A549 (cell line): ENCODE data around the gene ITGA11. TPM values are rescaled to one million over a fixed set of nuclear protein-coding genes. Genes with fewer than 3 reads are reported as not detected.

Source experiments
- ATAC-seq, 2 experiments: fragments of 200-7000 bp in 1 of 2; fragments of >200 bp in 1 of 2; cut with Nextera tagmentation in 1 of 2; cut with Tn5 transposase in 1 of 2; 3 replicates each; pipeline versions ENCODE4 v1.8.0 to v1.9.1; 2018 to 2020; ENCODE audit warnings: mild to moderate bottlenecking in 1 of 2, moderate library complexity in 1 of 2
- CTCF ChIA-PET: fragments of 300-600 bp; sonication (Branson Sonifier 250); formaldehyde crosslinking; extraction: SDS; loops from one replicate; lab custom pipeline; 2021; ENCODE audit warnings: antibody characterized with exemption, inconsistent platforms; lab: Yijun Ruan, JAX
- POLR2A ChIA-PET: fragments of 350-600 bp; formaldehyde crosslinking; extraction: SDS; loops from one replicate; lab custom pipeline; 2021; ENCODE audit warnings: antibody characterized with exemption, inconsistent platforms; lab: Yijun Ruan, JAX
- DNase-seq, 2 experiments: peaks; one replicate each; pipeline versions ENCODE4 v3.0.0 to v3.0.0-alpha.2; 2011 to 2016; ENCODE audit warnings: low read depth in 1 of 2, low spot score in 1 of 2
- FAIRE-seq: peaks from 2 replicates; lab custom pipeline; 2011; peaks lifted over from hg19 to GRCh38; lab: Jason Lieb, UNC
- H3K27ac ChIP-seq, 2 experiments: fragments of >200 bp; sonication (Bioruptor Twin); formaldehyde crosslinking; 3 replicates each; pipeline ENCODE4 v1.5.1; 2016 to 2017
- H3K4me1 ChIP-seq: fragments of >200 bp; sonication (Bioruptor Twin); formaldehyde crosslinking; 3 replicates; pipeline ENCODE4 v1.6.1; 2016
- H3K4me2 ChIP-seq: fragments of >200 bp; sonication (Bioruptor Twin); formaldehyde crosslinking; 3 replicates; pipeline ENCODE4 v1.6.1; 2016
- H3K4me3 ChIP-seq: fragments of >200 bp; sonication (Bioruptor Twin); formaldehyde crosslinking; 3 replicates; pipeline ENCODE4 v1.5.1; 2016
- H3K9me3 ChIP-seq: fragments of >200 bp; sonication (Bioruptor Twin); formaldehyde crosslinking; 3 replicates; pipeline ENCODE4 v1.6.1; 2016
- BHLHE40 ChIP-seq: IDR thresholded peaks from 2 replicates; pipeline ENCODE4 v1.6.1; 2012; ENCODE audit warnings: low read depth, low read length, inconsistent platforms
- CHD2 ChIP-seq: fragments of 150-350 bp; IDR thresholded peaks from 2 replicates; pipeline ENCODE4 v1.6.1; 2014; ENCODE audit warnings: low read length; ENCODE audit not compliant: partially characterized antibody
- CHD4 ChIP-seq: fragments of 200-600 bp; sonication (generic); IDR thresholded peaks from 2 replicates; pipeline ENCODE4 v1.6.1; 2016; ENCODE audit warnings: antibody characterized with exemption, mild to moderate bottlenecking, borderline replicate concordance
- EP300 ChIP-seq, 2 experiments: fragments of >200 bp; sonication (Bioruptor Twin); formaldehyde crosslinking; IDR thresholded peaks; 2 replicates in 1 of 2; 3 replicates in 1 of 2; pipeline ENCODE4 v1.6.1; 2016 to 2017
- FOXS1 ChIP-seq: fragments of 250-450 bp; sonication (Bioruptor Pico); IDR thresholded peaks from 2 replicates; pipeline ENCODE4 v1.5.0; 2020; ENCODE audit warnings: mild to moderate bottlenecking, moderate library complexity
- HDAC2 ChIP-seq: fragments of 200-600 bp; sonication (generic); IDR thresholded peaks from 2 replicates; pipeline ENCODE4 v1.6.1; 2016
- HOXB5 ChIP-seq: fragments of 250-450 bp; sonication (Bioruptor Pico); IDR thresholded peaks from 2 replicates; pipeline ENCODE4 v1.5.0; 2020; ENCODE audit warnings: mild to moderate bottlenecking, moderate library complexity
- JUN ChIP-seq, 2 experiments: fragments of >200 bp; sonication (Bioruptor Twin); formaldehyde crosslinking; IDR thresholded peaks; 2 replicates in 1 of 2; 3 replicates in 1 of 2; pipeline ENCODE4 v1.6.1; 2016 to 2017
- KDM1A ChIP-seq: fragments of 200-600 bp; sonication (generic); IDR thresholded peaks from 2 replicates; pipeline ENCODE4 v1.6.1; 2016; ENCODE audit warnings: low read depth, mild to moderate bottlenecking
- KDM5A ChIP-seq: fragments of 200-600 bp; sonication (generic); IDR thresholded peaks from 2 replicates; pipeline ENCODE4 v1.6.1; 2016; ENCODE audit warnings: antibody characterized with exemption, mild to moderate bottlenecking
- NFE2L2 ChIP-seq: fragments of 150-350 bp; conservative IDR thresholded peaks from 2 replicates; pipeline ENCODE4 v1.6.1; 2014; ENCODE audit warnings: low read length
- PHF8 ChIP-seq: fragments of 200-600 bp; sonication (generic); IDR thresholded peaks from 2 replicates; pipeline ENCODE4 v1.6.1; 2016; ENCODE audit warnings: low read depth, mild to moderate bottlenecking, antibody characterized with exemption, moderate library complexity, borderline replicate concordance
- POLR2A ChIP-seq: IDR thresholded peaks from 2 replicates; pipeline ENCODE4 v1.6.1; 2012; ENCODE audit warnings: mild to moderate bottlenecking, low read length
- RAD21 ChIP-seq, 2 experiments: fragments of >200 bp in 1 of 2; sonication (Bioruptor Twin) in 1 of 2; formaldehyde crosslinking in 1 of 2; IDR thresholded peaks in 1 of 2; conservative IDR thresholded peaks in 1 of 2; 2 replicates in 1 of 2; 3 replicates in 1 of 2; pipeline ENCODE4 v1.6.1; 2012 to 2018; ENCODE audit warnings: inconsistent platforms in 1 of 2
- RARB ChIP-seq: fragments of 250-450 bp; sonication (Bioruptor Pico); IDR thresholded peaks from 2 replicates; pipeline ENCODE4 v1.8.0; 2021; ENCODE audit warnings: mild to moderate bottlenecking, moderate library complexity
- RFX5 ChIP-seq: fragments of 450-650 bp; IDR thresholded peaks from 2 replicates; pipeline ENCODE4 v1.7.1; 2014; ENCODE audit warnings: antibody characterized with exemption, mild to moderate bottlenecking, moderate library complexity
- RNF2 ChIP-seq: fragments of 200-600 bp; sonication (generic); IDR thresholded peaks from 2 replicates; pipeline ENCODE4 v1.6.1; 2016; ENCODE audit warnings: low read depth, mild to moderate bottlenecking, antibody characterized with exemption, moderate library complexity, borderline replicate concordance
- TFCP2L1 ChIP-seq: fragments of 250-450 bp; sonication (Bioruptor Pico); IDR thresholded peaks from 2 replicates; pipeline ENCODE4 v1.5.0; 2021; ENCODE audit warnings: mild to moderate bottlenecking
- USF2 ChIP-seq: fragments of 450-650 bp; IDR thresholded peaks from 2 replicates; pipeline ENCODE4 v1.6.1; 2014; ENCODE audit warnings: antibody characterized with exemption
- WGBS: methylation state at CpG from one replicate; pipeline ENCODE4 v1.1.6; 2017; ENCODE audit errors: missing lambda C conversion rate; 5-methylcytosine and 5-hydroxymethylcytosine counted together
- polyA plus RNA-seq, 4 experiments: library from polyadenylated mRNA; depleted of rRNA in 3 of 4; stranded (reverse); fragments of >200 nt; fragmentation: RNase III in 1 of 4; extraction: RNeasy Plus Mini Kit Qiagen cat#74134 plus additional on column Dnase treatment in 1 of 4; gene quantifications; 2 replicates in 3 of 4; 3 replicates in 1 of 4; pipeline ENCODE4 v1.2.3, GENCODE V29; 2011 to 2017
- TF ChIP-seq, protein P1 (sequence below): IDR thresholded peaks from 2 replicates; pipeline ENCODE4 v1.6.1; 2012; ENCODE audit warnings: low read depth, borderline replicate concordance
- TF ChIP-seq, protein P2 (sequence below): fragments of 250-450 bp; sonication (Bioruptor Pico); IDR thresholded peaks from 2 replicates; pipeline ENCODE4 v1.5.0; 2021; ENCODE audit warnings: mild to moderate bottlenecking, moderate library complexity, borderline replicate concordance

The ITGA11 gene
- polyA plus RNA-seq, 2 of the 4 experiments (the other 2 are of a cell fraction), result 8.3 to 17.2 TPM

DNA sequence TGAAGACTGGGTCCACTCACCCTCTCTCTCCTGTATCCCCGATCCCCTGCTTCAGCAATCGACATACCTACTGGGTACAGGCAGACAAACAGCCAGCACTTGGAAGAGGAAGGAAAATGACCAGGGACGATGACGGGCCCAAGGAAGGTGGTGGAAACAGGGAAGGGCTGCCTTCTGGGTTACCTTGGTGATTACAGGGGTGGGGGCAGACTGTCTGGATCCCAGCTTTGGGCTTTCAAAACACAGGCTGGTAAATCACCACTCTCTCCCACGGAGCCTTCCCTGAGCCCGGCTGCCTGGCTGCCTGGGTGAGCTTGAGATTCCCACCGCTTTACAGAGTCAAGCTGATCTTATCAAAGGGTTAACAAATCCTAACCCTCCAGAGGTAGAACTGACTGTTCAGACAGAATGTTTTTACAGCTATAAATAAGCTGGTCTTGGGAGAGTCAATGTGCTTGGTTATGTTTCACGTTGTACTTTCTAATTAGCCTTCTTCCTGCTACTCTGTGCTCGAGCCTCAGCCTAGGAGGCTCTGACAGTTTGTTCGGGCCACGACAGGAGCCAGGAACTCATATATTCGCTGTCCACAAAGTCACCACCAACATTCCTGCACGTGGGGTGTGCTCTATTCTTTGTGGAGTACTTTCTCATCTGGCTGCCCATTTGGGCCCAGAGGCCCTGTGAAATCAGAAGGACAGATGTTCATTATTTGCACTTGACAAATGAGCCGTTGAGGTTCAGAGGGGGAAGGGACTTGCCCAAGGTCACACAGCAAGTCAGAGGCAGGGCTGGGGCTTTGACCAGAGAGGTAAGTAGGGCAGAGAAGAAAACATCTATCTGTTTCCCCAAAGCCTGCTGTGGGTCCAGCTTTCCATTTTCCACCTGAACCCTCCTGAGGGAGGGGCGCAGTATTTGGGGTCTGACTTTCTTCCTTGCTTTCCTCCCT, 91.0 kb downstream of the ITGA11 start:
- TF ChIP-seq JUN (IDR thresholded peaks at IDR 0.05), result 0 out of 5 replicates have a peak, but pooled peaks of 1 of the 2 experiments have one; percentile 20
- no peak for TF ChIP-seq BHLHE40
- TF ChIP-seq, all 56 proteins: peak for 1
- ChIA-PET CTCF (interaction anchor here (0.7 to 8.6 kb wide), 5 partner anchors 9 to 333 kb away, joined by 3 to 58 read pairs (median 4); no protein-coding TSS in a partner anchor), POLR2A (no interaction called here)
- no peak for ATAC-seq
- Histone ChIP-seq H3K9me3 (no peaks in the 10 kb centered on the region), H3K4me2 (no peak overlapping the region), H3K4me3 (no peak overlapping the region), H3K4me1 (peaks cover 11% of the 10 kb centered on the region; the same call in 1 of the 3 replicates), H3K27ac (peak overlapping the region in 1 of 2 experiments; percentile 11; a peak in 1 of 6 replicates)
- DNase-seq, result no peak
- 71% methylated on average over 15 of the region's 15 CpGs for WGBS
- FAIRE-seq, result no peak

- H3K9me3 ChIP-seq, result no peaks in the 10 kb centered on the region
- ATAC-seq (no peak), FAIRE-seq (no peak), DNase-seq (no peak)
- POLR2A ChIA-PET, result no interaction called here
- no peak overlapping the region for H3K27ac ChIP-seq
- no peak overlapping the region for H3K4me3 ChIP-seq
- H3K4me2 ChIP-seq, result no peak overlapping the region
- peaks cover 24% of the 10 kb centered on the region for H3K4me1 ChIP-seq
- no peak for TF ChIP-seq HDAC2
- no peak for TF ChIP-seq POLR2A
- no peak for TF ChIP-seq TFCP2L1
- no peak for TF ChIP-seq RFX5
- TF ChIP-seq, protein P1, sequence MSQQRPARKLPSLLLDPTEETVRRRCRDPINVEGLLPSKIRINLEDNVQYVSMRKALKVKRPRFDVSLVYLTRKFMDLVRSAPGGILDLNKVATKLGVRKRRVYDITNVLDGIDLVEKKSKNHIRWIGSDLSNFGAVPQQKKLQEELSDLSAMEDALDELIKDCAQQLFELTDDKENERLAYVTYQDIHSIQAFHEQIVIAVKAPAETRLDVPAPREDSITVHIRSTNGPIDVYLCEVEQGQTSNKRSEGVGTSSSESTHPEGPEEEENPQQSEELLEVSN, result no peak
- TF ChIP-seq PHF8, result no peak
- TF ChIP-seq RNF2, result no peak
- no peak for TF ChIP-seq FOXS1 (CRISPR knock-in tag)
- TF ChIP-seq USF2, result no peak
- TF ChIP-seq JUN (IDR thresholded peaks at IDR 0.05), result no peak
- TF ChIP-seq KDM5A, result no peak
- TF ChIP-seq, protein P2, sequence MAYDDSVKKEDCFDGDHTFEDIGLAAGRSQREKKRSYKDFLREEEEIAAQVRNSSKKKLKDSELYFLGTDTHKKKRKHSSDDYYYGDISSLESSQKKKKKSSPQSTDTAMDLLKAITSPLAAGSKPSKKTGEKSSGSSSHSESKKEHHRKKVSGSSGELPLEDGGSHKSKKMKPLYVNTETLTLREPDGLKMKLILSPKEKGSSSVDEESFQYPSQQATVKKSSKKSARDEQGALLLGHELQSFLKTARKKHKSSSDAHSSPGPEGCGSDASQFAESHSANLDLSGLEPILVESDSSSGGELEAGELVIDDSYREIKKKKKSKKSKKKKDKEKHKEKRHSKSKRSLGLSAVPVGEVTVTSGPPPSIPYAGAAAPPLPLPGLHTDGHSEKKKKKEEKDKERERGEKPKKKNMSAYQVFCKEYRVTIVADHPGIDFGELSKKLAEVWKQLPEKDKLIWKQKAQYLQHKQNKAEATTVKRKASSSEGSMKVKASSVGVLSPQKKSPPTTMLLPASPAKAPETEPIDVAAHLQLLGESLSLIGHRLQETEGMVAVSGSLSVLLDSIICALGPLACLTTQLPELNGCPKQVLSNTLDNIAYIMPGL (CRISPR knock-in tag), result no peak
- no peak for TF ChIP-seq KDM1A
- no peak for TF ChIP-seq NFE2L2
- TF ChIP-seq RARB (CRISPR knock-in tag), result no peak
- no peak for TF ChIP-seq EP300 (IDR thresholded peaks at IDR 0.05)
- no peak for TF ChIP-seq CHD2
- no peak for TF ChIP-seq CHD4
- TF ChIP-seq HOXB5, result no peak
- no peak for TF ChIP-seq RAD21 (conservative IDR thresholded peaks at IDR 0.05 in 1 of 2, IDR thresholded peaks at IDR 0.05 in 1 of 2)
- CTCF ChIA-PET, result interaction anchor here (1.4 kb wide), 1 partner anchor 33 kb away, joined by 3 read pairs; no protein-coding TSS in a partner anchor
- WGBS, result 87% methylated on average over 10 of the region's 10 CpGs
These were observed 92.5 kb downstream of the ITGA11 start for GRCh38 chr15:68339481-68339880.
